Measurements from ENCODE around the gene DNALI1.

- TF ChIP-seq, protein P1, sequence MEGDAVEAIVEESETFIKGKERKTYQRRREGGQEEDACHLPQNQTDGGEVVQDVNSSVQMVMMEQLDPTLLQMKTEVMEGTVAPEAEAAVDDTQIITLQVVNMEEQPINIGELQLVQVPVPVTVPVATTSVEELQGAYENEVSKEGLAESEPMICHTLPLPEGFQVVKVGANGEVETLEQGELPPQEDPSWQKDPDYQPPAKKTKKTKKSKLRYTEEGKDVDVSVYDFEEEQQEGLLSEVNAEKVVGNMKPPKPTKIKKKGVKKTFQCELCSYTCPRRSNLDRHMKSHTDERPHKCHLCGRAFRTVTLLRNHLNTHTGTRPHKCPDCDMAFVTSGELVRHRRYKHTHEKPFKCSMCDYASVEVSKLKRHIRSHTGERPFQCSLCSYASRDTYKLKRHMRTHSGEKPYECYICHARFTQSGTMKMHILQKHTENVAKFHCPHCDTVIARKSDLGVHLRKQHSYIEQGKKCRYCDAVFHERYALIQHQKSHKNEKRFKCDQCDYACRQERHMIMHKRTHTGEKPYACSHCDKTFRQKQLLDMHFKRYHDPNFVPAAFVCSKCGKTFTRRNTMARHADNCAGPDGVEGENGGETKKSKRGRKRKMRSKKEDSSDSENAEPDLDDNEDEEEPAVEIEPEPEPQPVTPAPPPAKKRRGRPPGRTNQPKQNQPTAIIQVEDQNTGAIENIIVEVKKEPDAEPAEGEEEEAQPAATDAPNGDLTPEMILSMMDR (conservative IDR thresholded peaks at IDR 0.05; ENCODE audit: low read depth in 2 of 2) = no peak
- TF ChIP-seq POLR2AphosphoS5 (IDR thresholded peaks at IDR 0.05; ENCODE audit: low read depth) = no peak
- TF ChIP-seq, protein P2, sequence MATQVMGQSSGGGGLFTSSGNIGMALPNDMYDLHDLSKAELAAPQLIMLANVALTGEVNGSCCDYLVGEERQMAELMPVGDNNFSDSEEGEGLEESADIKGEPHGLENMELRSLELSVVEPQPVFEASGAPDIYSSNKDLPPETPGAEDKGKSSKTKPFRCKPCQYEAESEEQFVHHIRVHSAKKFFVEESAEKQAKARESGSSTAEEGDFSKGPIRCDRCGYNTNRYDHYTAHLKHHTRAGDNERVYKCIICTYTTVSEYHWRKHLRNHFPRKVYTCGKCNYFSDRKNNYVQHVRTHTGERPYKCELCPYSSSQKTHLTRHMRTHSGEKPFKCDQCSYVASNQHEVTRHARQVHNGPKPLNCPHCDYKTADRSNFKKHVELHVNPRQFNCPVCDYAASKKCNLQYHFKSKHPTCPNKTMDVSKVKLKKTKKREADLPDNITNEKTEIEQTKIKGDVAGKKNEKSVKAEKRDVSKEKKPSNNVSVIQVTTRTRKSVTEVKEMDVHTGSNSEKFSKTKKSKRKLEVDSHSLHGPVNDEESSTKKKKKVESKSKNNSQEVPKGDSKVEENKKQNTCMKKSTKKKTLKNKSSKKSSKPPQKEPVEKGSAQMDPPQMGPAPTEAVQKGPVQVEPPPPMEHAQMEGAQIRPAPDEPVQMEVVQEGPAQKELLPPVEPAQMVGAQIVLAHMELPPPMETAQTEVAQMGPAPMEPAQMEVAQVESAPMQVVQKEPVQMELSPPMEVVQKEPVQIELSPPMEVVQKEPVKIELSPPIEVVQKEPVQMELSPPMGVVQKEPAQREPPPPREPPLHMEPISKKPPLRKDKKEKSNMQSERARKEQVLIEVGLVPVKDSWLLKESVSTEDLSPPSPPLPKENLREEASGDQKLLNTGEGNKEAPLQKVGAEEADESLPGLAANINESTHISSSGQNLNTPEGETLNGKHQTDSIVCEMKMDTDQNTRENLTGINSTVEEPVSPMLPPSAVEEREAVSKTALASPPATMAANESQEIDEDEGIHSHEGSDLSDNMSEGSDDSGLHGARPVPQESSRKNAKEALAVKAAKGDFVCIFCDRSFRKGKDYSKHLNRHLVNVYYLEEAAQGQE (IDR thresholded peaks at IDR 0.05; ENCODE audit: unreplicated experiment) = no peak
Observed at GRCh38 chr1:37545019-37545418, 11.7 kb upstream of the DNALI1 start.

Measured in GM23338 (cell line).